HG03457 (cell line): Measurements from ENCODE around the gene GAL3ST2.
"Not testable (repeated sequence)": the region's sequence is repeated elsewhere in the genome, so short reads cannot be mapped to it uniquely, and the experiment has no call there.

ENCODE experiments used
- ATAC-seq: cut with Tn5 transposase; IDR thresholded peaks from one replicate; pipeline ENCODE4 v1.9.1; 2021; ENCODE audit warnings: moderate number of reproducible peaks; ENCODE audit not compliant: unreplicated experiment

GAL3ST2 gene

GRCh38 chr2:241817821-241818215 lies 41.2 kb downstream of the GAL3ST2 start:
- ATAC-seq = not testable (repeated sequence)

DNA sequence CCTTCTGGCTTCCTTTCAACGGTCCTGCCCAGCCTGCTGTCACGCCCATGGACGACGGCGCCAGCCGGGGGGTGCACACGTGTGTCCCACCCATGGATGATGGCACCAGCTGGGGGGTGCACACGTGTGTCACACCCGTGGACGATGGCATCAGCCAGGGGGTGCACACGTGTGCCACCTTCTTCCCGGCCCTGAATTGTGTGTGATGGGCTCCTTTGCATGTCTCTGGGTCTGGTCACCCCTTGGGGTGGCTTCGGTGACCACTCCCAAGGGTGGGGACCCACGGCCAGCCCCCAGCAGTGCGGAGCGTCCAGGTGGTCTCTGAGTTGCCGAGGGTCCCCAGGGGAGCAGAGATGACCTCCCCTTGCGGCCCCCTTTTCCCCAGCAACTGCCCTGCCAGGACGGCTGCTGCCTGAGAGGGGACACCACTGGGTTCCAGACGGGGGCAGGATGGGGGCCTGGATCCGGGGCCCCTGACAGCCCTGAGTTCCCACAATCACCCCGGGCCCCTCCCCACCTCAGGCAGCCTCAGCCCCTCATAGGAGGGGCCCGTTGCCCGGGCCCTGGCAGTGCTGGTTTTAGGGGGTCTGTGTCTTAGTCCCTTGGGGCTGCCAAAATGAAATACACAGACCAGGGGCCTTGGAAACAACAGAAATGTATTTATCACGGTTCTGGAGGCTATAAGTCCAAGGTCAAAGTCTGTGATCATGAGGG lies 41.8 kb downstream of the GAL3ST2 start:
- ATAC-seq = no peak

- no peak for ATAC-seq
These were observed 42.3 kb downstream of the GAL3ST2 start for GRCh38 chr2:241818943-241819270.

GRCh38 chr2:241819947-241820624 lies 43.5 kb downstream of the GAL3ST2 start:
- ATAC-seq = not testable (repeated sequence)

GRCh38 chr2:241820625-241821384 lies 44.2 kb downstream of the GAL3ST2 start:
- ATAC-seq = no peak

DNA sequence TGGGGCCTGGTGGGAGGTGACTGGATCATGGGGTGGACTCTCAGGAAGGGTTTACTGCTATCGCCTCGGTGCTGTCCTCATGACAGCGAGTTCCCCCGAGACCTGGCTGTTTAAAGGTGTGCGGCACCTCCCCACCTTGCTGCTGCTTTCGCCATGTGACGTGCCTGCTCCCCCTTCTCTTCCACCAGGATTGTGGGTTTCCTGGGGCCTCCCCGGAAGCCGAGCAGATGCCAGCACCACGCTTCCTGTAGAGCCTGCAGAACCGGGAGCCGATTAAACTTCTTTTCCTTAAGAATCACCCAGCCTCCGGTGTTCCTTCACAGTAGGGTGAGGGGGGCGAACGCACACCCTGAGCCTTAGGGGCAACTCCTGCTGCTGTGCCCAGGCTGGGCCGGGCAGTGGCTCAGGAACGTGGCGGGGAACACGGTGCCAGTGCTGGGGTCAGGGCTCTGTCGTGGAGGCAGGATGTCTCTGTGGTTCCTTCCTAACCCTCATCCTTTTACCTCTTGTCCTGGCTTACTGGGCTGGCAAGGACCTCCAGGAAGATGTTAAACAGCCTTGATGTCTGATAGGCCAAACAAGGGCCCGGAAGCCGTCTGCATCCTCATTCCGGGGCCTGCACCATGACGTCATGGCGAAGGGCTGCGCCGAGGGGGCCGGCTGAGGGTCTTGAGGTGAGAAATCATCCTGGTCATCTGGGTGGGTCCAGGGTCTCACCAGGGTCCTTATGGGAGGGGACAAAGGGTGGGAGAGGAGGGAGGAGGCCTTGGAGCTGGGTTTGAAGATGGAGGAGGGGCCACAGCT lies 45.0 kb downstream of the GAL3ST2 start:
- ATAC-seq = no peak

DNA sequence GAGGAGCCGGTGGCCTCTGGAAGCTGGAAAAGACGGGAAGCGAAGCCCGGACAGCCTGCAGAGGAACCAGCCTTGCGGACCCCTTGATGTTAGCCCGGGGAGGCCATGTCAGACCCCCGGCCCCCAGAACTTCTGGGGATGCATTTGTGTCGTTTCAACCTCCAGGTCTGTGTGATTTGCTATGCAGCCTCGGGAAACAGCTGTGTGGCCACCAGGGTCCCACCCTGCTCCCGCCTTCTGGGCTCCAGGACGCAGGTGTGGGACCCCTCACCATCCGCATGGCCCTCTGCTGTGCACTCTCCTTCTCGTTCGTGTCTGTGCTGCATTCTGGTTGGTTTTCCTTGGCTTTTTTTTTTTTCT lies 45.6 kb downstream of the GAL3ST2 start:
- no peak for ATAC-seq

DNA sequence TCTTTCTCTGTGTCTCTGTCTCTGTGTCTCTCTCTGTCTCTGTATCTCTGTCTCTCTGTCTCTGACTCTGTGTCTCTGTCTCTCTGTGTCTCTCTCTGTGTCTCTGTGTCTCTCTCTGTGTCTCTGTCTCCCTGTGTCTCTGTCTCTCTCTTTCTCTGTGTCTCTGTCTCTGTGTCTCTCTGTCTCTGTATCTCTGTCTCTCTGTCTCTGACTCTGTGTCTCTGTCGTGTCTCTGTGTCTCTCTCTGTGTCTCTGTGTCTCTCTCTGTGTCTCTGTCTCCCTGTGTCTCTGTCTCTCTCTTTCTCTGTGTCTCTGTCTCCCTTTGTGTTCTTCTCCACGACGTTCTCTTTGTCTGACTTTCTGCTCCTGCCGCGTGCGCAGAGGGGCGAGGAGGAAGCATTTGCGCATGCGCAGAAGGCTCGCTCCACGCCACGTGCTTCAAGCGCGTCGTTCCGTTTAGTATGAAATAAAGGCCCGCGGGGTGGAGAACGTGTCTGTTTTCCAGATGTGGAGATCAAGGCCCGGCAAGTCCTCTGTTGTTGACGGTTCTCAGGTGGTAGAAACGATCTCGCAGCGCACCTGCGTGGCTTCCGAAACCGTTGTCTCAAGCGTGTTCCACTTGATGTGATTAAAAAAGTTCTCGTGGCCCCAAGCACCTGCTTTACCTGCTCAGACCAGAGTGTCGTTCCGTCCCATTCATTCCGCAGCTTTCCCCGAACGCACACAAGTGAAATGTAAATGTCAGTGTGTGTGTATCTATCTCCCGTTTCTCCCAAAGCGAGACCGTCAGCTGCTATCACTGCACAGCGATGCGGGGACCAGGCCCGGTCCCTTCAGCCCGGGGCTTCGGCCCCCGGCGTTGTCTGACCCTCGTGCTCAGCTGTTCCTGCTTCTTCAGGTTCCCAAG lies 47.2 kb downstream of the GAL3ST2 start:
- not testable (repeated sequence) for ATAC-seq

GRCh38 chr2:241827394-241827793 lies 50.8 kb downstream of the GAL3ST2 start:
- ATAC-seq = no peak

DNA sequence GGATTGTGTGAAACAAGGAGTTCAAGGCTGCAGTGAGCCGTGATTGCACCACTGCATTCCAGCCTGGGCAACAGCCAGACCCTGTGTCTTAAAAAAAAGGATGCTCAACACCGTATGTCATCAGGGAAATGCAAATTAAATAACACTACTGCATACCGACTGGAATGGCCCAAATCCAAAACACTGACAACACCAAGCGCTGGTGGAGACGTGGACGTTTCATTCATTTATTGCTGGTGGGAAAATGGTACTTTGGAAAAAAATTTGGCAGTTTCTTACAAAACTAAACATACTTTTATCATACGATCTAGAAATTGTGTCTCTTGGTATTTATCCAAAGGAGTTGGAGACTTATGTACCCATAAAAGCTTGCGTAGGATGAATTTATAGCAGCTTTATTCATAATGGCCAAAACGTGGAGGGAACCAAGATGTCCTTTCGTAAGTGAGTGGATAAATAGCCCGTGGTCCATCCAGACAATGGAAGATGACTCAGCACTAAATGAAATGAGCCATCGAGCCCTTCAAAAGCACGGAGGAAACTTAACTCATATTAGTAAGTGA lies 56.6 kb downstream of the GAL3ST2 start:
- no peak for ATAC-seq

GRCh38 chr2:241833756-241834526 lies 57.3 kb downstream of the GAL3ST2 start:
- ATAC-seq = not testable (repeated sequence)

GRCh38 chr2:241834527-241835210 lies 58.0 kb downstream of the GAL3ST2 start:
- ATAC-seq = no peak

DNA sequence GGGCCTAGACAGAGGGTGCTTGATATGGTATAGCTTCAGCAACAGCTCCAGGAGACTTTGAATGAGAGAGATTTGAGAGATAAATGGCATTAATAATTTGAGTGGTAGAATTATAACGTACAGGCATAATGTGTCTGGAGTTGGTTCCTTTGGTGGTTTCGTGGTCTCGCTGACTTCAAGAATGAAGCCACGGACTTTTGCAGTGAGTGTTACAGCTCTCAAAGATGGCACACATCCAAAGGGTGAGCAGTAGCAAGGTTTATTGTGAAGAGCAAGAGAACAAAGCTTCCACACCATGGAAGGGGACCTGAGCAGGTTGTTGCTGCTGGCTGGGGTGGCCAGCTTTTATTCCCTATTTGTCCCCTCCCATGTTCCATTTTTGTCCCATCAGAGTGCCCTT lies 59.0 kb downstream of the GAL3ST2 start:
- no peak for ATAC-seq

GRCh38 chr2:241836292-241836691 lies 59.7 kb downstream of the GAL3ST2 start:
- no peak for ATAC-seq

- ATAC-seq = no peak
These were observed 60.8 kb downstream of the GAL3ST2 start for GRCh38 chr2:241837197-241837965.

DNA sequence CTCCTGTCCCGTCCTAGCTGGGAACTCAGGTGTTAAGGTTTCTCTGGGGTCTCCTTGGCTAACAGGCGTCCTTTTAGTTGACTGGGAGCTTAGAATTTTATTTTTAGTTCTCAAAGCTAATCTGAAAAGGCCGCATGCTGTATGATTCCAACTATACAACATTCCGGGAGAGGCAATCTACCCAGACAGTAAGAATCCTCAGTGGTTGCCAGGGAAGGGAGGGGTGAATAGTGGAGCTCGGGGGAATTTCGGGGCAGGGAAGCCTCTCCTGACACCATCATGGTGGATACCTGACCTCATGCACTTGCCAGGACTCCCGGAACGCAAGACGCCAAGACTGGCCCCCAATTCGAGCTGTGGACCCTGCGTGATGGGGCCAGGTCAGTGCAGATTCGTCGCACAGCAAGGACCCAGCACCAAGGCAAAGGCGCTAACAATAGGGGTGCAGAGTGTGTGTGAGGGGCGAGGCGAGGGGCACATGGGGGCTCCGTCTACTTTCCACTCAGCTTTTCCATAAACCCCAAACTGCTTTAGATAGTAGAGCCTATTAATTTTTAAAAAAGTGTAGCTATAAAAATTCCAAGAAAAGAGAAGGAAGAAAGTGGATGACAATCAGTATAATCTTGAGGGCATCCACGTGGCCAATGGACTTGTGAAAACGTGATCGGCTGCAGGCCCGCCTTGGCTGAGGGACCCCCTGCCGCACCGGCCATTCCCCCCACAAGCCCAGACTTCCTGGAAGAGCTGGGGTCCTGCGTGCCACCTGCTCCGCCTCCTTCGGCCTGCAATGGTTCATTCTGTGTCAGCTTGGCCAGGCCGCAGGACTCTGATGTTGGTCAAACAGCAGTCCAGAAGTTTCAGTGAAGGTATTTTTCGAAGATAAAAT lies 64.8 kb downstream of the GAL3ST2 start:
- ATAC-seq = no peak

- ATAC-seq = no peak
These were observed 65.4 kb downstream of the GAL3ST2 start for GRCh38 chr2:241842067-241842415.
